NB4 (cell line): Measurements from ENCODE around the gene PNCK.

Source experiments
- CTCF ChIP-seq: IDR thresholded peaks from one replicate; pipeline ENCODE4 v1.5.1; 2012; ENCODE audit warnings: low read depth, low read length
- MYC ChIP-seq: IDR thresholded peaks from 2 replicates; pipeline ENCODE4 v1.6.1; 2011; ENCODE audit warnings: low read depth, low read length
- POLR2A ChIP-seq: IDR thresholded peaks from 2 replicates; pipeline ENCODE4 v1.6.1; 2011; ENCODE audit warnings: mild to moderate bottlenecking; ENCODE audit not compliant: insufficient read length; ENCODE audit errors: extremely low read depth
- TF ChIP-seq, protein P1 (sequence below): IDR thresholded peaks from 2 replicates; pipeline ENCODE4 v1.6.1; 2011; ENCODE audit warnings: low read depth, low read length

DNA sequence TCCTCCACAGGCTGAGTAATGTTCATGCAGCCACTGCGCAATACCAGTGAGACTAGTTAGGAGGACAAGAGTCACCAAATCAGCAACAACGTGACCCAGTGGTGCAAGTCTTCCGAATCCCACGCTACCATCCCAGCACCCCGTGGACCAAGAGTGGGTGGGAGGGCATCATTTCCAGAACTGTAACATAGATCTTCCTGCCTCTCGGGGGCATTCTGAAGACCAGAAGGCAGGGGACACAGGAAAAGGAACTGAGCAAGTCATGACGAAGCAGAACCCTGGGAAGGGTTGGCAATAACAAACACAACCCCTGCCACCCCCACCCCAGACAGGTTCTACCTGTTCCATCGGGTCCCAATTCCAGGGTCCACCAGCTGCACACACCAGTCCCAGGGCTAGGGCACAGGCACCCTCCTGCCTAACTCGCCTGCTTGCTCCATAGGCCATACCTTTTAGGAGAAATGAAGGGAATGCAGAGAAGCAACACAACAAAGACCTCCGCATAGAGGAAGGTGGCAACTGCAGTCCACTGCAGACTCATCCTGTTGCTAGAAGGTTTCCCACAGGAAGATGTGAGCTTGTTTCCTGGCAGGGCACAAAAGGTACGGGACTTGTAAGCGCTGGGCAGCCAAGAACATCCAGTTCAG, 49.2 kb upstream of the PNCK start:
- no peak for TF ChIP-seq CTCF
- TF ChIP-seq MYC = no peak
- TF ChIP-seq, protein P1, sequence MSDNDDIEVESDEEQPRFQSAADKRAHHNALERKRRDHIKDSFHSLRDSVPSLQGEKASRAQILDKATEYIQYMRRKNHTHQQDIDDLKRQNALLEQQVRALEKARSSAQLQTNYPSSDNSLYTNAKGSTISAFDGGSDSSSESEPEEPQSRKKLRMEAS = no peak
- no peak for TF ChIP-seq POLR2A
